ENCODE measurements around the gene SUSD3.

- no peak for TF ChIP-seq CTCF (IDR thresholded peaks at IDR 0.05)
- no peak for TF ChIP-seq POLR2A (IDR thresholded peaks at IDR 0.05)
Measured at GRCh38 chr9:93026640-93027039, 31.9 kb upstream of the SUSD3 start.
